Panc1 (cell line): ENCODE measurements around the gene RBPJL. TPM values are rescaled to one million over a fixed set of nuclear protein-coding genes. Genes with fewer than 3 reads are reported as not detected.

Experiments used
- ATAC-seq: fragments of 200-7000 bp; cut with Tn5 transposase; 2 replicates; pipeline ENCODE4 v1.9.1; 2020; ENCODE audit warnings: mild to moderate bottlenecking, moderate library complexity
- BruUV-seq: library from RNA; stranded (reverse); fragments of 400-500 nt; replicated peaks from 2 replicates; lab custom pipeline; 2021; lab: Mats Ljungman, UMichigan
- CTCF ChIA-PET: fragments of 300-600 bp; sonication (Branson Sonifier 250); formaldehyde crosslinking; loops from one replicate; lab custom pipeline; 2022; ENCODE audit warnings: antibody characterized with exemption; lab: Charles Lee
- POLR2A ChIA-PET: fragments of 300-600 bp; sonication (Branson Sonifier 250); formaldehyde crosslinking; loops from one replicate; lab custom pipeline; 2022; ENCODE audit warnings: antibody characterized with exemption; lab: Charles Lee
- DNase-seq: peaks from one replicate; pipeline ENCODE4 v3.0.0-alpha.2; 2010; ENCODE audit warnings: low read depth, low spot score
- H3K27ac ChIP-seq: 2 replicates; pipeline ENCODE4 v1.5.1; 2011; ENCODE audit warnings: mild to moderate bottlenecking, low read length, inconsistent platforms
- H3K27me3 ChIP-seq: fragments of 200-500 bp; sonication (Bioruptor generic); 2 replicates; pipeline ENCODE4 v1.6.0; 2014; ENCODE audit warnings: low read length, inconsistent platforms; ENCODE audit not compliant: control insufficient read depth, insufficient read depth
- H3K36me3 ChIP-seq: fragments of 200-500 bp; sonication (Bioruptor generic); 2 replicates; pipeline ENCODE4 v1.5.1; 2014; ENCODE audit warnings: inconsistent platforms, mild to moderate bottlenecking, low read length, moderate library complexity; ENCODE audit not compliant: control insufficient read depth, insufficient read depth
- H3K4me1 ChIP-seq: 2 replicates; pipeline ENCODE4 v1.5.1; 2011; ENCODE audit warnings: inconsistent platforms, mild to moderate bottlenecking, low read length, moderate library complexity; ENCODE audit not compliant: control insufficient read depth, insufficient read depth
- H3K4me3 ChIP-seq, 2 experiments: 2 replicates each; pipeline ENCODE4 v1.5.1; 2011 to 2012; ENCODE audit warnings: low read depth in 2 of 2, low read length in 2 of 2, mild to moderate bottlenecking in 2 of 2, inconsistent platforms in 1 of 2, moderate library complexity in 1 of 2
- H3K9me3 ChIP-seq: fragments of 200-500 bp; sonication (Bioruptor generic); 2 replicates; pipeline ENCODE4 v1.5.1; 2014; ENCODE audit warnings: low read depth, mild to moderate bottlenecking, inconsistent platforms, low read length, moderate library complexity; ENCODE audit not compliant: control insufficient read depth, insufficient read depth
- CTCF ChIP-seq: fragments of 450-650 bp; IDR thresholded peaks from 2 replicates; pipeline ENCODE4 v1.5.1; 2017; ENCODE audit warnings: mild to moderate bottlenecking
- POLR2AphosphoS5 ChIP-seq: IDR thresholded peaks from 2 replicates; pipeline ENCODE4 v1.6.1; 2012; ENCODE audit warnings: mild to moderate bottlenecking, low read depth, low read length, moderate library complexity
- REST ChIP-seq, 2 experiments: IDR thresholded peaks; 2 replicates each; pipeline ENCODE4 v1.6.1; 2011 to 2012; ENCODE audit warnings: low read depth in 2 of 2, control low read depth in 1 of 2, low read length in 1 of 2, mild to moderate bottlenecking in 1 of 2, moderate library complexity in 1 of 2; ENCODE audit not compliant: insufficient read depth in 1 of 2
- SIN3A ChIP-seq: IDR thresholded peaks from 2 replicates; pipeline ENCODE4 v1.6.1; 2012; ENCODE audit warnings: low read depth, mild to moderate bottlenecking, low read length, moderate library complexity, borderline replicate concordance; ENCODE audit not compliant: insufficient read depth
- TCF7L2 ChIP-seq: IDR thresholded peaks from 2 replicates; pipeline ENCODE4 v1.6.1; 2011; ENCODE audit warnings: mild to moderate bottlenecking, low read depth, low read length, inconsistent platforms
- in situ Hi-C: cut with HindIII; loops from 2 replicates; pipeline ENCODE4 v1.10.0; 2016; ENCODE audit warnings: low sequenced_read_pairs, low pct_unique_long_range_greater_than_20kb
- intact Hi-C: fragments of 100-400 bp; cut with micrococcal nuclease; formaldehyde crosslinking; loops from one replicate; pipeline ENCODE4 v1.10.0; 2022; ENCODE audit not compliant: unreplicated experiment
- total RNA-seq: library from RNA; stranded (reverse); gene quantifications from one replicate; pipeline ENCODE4 v1.2.1, GENCODE V29; 2021; ENCODE audit not compliant: unreplicated experiment

Gene RBPJL
- total RNA-seq, 1 experiment from 2014 or later = 0.18 TPM

GRCh38 chr20:45297786-45298497, 8.7 kb upstream of the RBPJL start:
- ATAC-seq (no peak), DNase-seq (no peak)
- ChIA-PET CTCF (no interaction called here), POLR2A (no interaction called here)
- BruUV-seq = no TSS peak
- no peaks in the 10 kb centered on the region for H3K4me1 ChIP-seq
- peaks cover 4% of the 10 kb centered on the region; the same call in 1 of the 2 replicates for H3K9me3 ChIP-seq
- TF ChIP-seq CTCF (no peak), TCF7L2 (no peak), REST (IDR thresholded peaks at IDR 0.05; ENCODE audit: insufficient read depth in 1 of 2, low read depth in 2 of 2, low read length in 1 of 2) (no peak), POLR2AphosphoS5 (no peak), SIN3A (no peak)
- H3K27me3 ChIP-seq = peaks cover 2% of the 10 kb centered on the region; the same call in 1 of the 2 replicates
- intact Hi-C loops = loop anchor here (10.0 kb wide), 1 partner anchor 193 kb away; the partner anchor contains the start of gene KCNS1
- H3K4me3 ChIP-seq = no peak overlapping the region
- in situ Hi-C loops = no loop called here
- H3K27ac ChIP-seq = no peak overlapping the region
- H3K36me3 ChIP-seq = no peaks in the 10 kb centered on the region

DNA sequence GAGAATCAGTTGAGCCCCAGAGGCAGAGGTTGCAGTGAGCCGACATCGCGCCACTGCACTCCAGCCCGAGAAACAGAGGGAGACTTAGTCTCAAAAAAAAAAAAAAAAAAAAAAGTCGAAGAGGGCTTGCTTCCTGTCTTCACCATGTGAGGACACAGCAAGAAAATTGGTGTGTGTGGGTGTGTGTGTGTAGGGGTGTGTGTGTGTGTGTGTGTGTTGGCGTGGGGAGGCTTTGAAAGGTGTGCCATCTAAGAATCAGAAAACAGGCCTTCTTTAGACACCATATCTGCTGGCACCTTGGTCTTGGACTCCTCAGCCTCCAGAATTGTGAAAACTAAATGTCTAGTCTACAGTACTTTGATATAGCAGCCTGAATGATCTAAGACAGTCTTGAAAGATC, 6.9 kb upstream of the RBPJL start:
- CTCF ChIA-PET = no interaction called here
- Histone ChIP-seq H3K27ac (no peak overlapping the region), H3K4me3 (no peak overlapping the region), H3K9me3 (no peaks in the 10 kb centered on the region; the same call in 1 of the 2 replicates), H3K27me3 (no peaks in the 10 kb centered on the region), H3K36me3 (no peaks in the 10 kb centered on the region), H3K4me1 (no peaks in the 10 kb centered on the region)
- no TSS peak for BruUV-seq
- in situ Hi-C loops (no loop called here), intact Hi-C loops (loop anchor here (10.0 kb wide), 1 partner anchor 195 kb away; the partner anchor contains the start of gene KCNS1)
- POLR2A ChIA-PET = no interaction called here
- ATAC-seq = no peak
- TF ChIP-seq CTCF = no peak
- no peak for TF ChIP-seq POLR2AphosphoS5
- no peak for TF ChIP-seq TCF7L2
- TF ChIP-seq SIN3A = no peak
- TF ChIP-seq REST (IDR thresholded peaks at IDR 0.05; ENCODE audit: insufficient read depth in 1 of 2, low read depth in 2 of 2, low read length in 1 of 2) = no peak
- no peak for DNase-seq
